ENCODE data around the gene FHIT. TPM values are rescaled to one million over a fixed set of nuclear protein-coding genes. Genes with fewer than 3 reads are reported as not detected.

The FHIT gene
- total RNA-seq, 2 donors from 2014 or later, result 10.4 to 15.8 TPM

GRCh38 chr3:60343831-60344230 is 907.4 kb downstream of the FHIT start:
- no peaks in the 10 kb centered on the region for H3K36me3 ChIP-seq (replicated peaks in 1 of 2; ENCODE audit: insufficient read depth in 1 of 2, low read depth in 2 of 2)
- 92 to 93% methylated on average over 2 of the region's 2 CpGs for WGBS, 2 donors
- H3K27ac ChIP-seq, result no peak overlapping the region
- TF ChIP-seq POLR2A (IDR thresholded peaks at IDR 0.05), result no peak
- no peak for TF ChIP-seq CTCF (IDR thresholded peaks at IDR 0.05)
- no peak for ATAC-seq
- H3K9me3 ChIP-seq, result no peaks in the 10 kb centered on the region
- H3K4me3 ChIP-seq, result no peak overlapping the region
- H3K4me1 ChIP-seq, result no peaks in the 10 kb centered on the region
- H3K27me3 ChIP-seq, result no peaks in the 10 kb centered on the region
- intact Hi-C loops (cut with DNase I), result no loop called here
- DNase-seq, result no peak

- Histone ChIP-seq H3K36me3 (replicated peaks in 1 of 2; ENCODE audit: insufficient read depth in 1 of 2, low read depth in 2 of 2) (no peaks in the 10 kb centered on the region), H3K4me1 (no peaks in the 10 kb centered on the region), H3K4me3 (no peak overlapping the region), H3K27me3 (no peaks in the 10 kb centered on the region), H3K27ac (no peak overlapping the region), H3K9me3 (no peaks in the 10 kb centered on the region)
- no peak for DNase-seq
- no peak for TF ChIP-seq POLR2A (IDR thresholded peaks at IDR 0.05)
- TF ChIP-seq CTCF (IDR thresholded peaks at IDR 0.05), result no peak
- 87 to 95% methylated on average over 6 of the region's 6 CpGs for WGBS, 2 donors
- intact Hi-C loops (cut with DNase I), result no loop called here
- ATAC-seq, result no peak
These were observed 911.9 kb downstream of the FHIT start for GRCh38 chr3:60339304-60339703.

DNA sequence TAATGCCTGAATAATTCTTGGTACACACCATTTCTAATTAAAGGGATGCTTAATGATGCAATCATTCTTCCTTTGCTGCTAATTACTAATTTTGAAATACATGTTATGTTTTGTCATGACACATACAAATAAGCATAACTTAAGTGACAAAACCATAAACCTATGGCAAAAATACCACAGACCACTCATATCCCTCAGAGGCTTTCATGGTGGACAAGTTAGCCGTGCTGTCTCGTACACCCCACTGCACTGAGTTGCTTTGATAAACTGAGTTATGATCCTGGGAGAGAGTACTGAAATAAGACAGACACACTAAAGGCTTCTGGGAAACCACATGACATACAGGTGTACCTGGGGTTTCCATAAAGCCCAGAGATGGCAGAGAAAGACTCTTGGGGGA is 913.8 kb downstream of the FHIT start:
- H3K36me3 ChIP-seq (replicated peaks in 1 of 2; ENCODE audit: insufficient read depth in 1 of 2, low read depth in 2 of 2), result no peaks in the 10 kb centered on the region
- H3K27ac ChIP-seq, result no peak overlapping the region
- TF ChIP-seq CTCF (IDR thresholded peaks at IDR 0.05), result no peak
- TF ChIP-seq POLR2A (IDR thresholded peaks at IDR 0.05), result no peak
- H3K27me3 ChIP-seq, result no peaks in the 10 kb centered on the region
- DNase-seq (no peak), ATAC-seq (no peak)
- H3K4me3 ChIP-seq, result no peak overlapping the region
- 91 to 96% methylated on average over 2 of the region's 2 CpGs for WGBS, 2 donors
- no peaks in the 10 kb centered on the region for H3K9me3 ChIP-seq
- H3K4me1 ChIP-seq, result no peaks in the 10 kb centered on the region
- intact Hi-C loops (cut with DNase I), result no loop called here

DNA sequence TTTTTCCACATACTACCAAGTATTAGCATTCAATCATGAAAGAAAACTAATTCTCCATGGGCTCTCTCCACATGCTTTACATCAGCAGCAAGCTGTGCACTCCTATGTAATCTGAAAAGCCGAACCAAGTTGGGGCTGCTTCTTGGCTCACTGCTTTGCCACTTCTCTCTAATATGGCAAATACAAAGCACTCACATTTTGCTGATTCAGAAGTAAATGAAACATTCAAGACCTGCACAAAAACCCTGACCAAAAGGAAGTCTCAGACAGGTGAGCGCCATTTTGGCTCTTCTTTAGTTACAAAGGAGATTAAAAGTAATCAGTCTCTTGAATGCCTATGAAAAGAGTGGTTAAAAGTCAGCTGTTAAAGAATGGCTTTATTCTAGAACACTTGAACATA is 915.2 kb downstream of the FHIT start:
- H3K36me3 ChIP-seq (replicated peaks in 1 of 2; ENCODE audit: insufficient read depth in 1 of 2, low read depth in 2 of 2), result no peaks in the 10 kb centered on the region
- intact Hi-C loops (cut with DNase I), result no loop called here
- no peak overlapping the region for H3K4me3 ChIP-seq
- 50 to 91% methylated on average over 2 of the region's 2 CpGs for WGBS, 2 donors
- TF ChIP-seq CTCF (IDR thresholded peaks at IDR 0.05) (no peak), POLR2A (IDR thresholded peaks at IDR 0.05) (no peak)
- H3K4me1 ChIP-seq, result no peaks in the 10 kb centered on the region
- DNase-seq (no peak), ATAC-seq (no peak)
- no peaks in the 10 kb centered on the region for H3K9me3 ChIP-seq
- H3K27ac ChIP-seq, result no peak overlapping the region
- no peaks in the 10 kb centered on the region for H3K27me3 ChIP-seq

GRCh38 chr3:60333710-60334109 is 917.5 kb downstream of the FHIT start:
- intact Hi-C loops (cut with DNase I), result no loop called here
- no peak for DNase-seq
- H3K4me3 ChIP-seq, result no peak overlapping the region
- no peaks in the 10 kb centered on the region for H3K4me1 ChIP-seq
- H3K27me3 ChIP-seq, result no peaks in the 10 kb centered on the region
- WGBS, 2 donors, result 78 to 85% methylated on average over 1 of the region's 1 CpG
- H3K27ac ChIP-seq, result no peak overlapping the region
- TF ChIP-seq POLR2A (IDR thresholded peaks at IDR 0.05), result no peak
- no peak for TF ChIP-seq CTCF (IDR thresholded peaks at IDR 0.05)
- no peaks in the 10 kb centered on the region for H3K36me3 ChIP-seq (replicated peaks in 1 of 2; ENCODE audit: insufficient read depth in 1 of 2, low read depth in 2 of 2)
- ATAC-seq, result no peak
- H3K9me3 ChIP-seq, result no peaks in the 10 kb centered on the region
